AG09319 (cell line): Measurements from ENCODE around the gene RNFT2.

Source experiments
- DNase-seq: peaks from one replicate; pipeline ENCODE4 v3.0.0-alpha.2; 2010; ENCODE audit warnings: low read depth; ENCODE audit errors: extremely low read depth
- TF ChIP-seq, protein P1 (sequence below): IDR thresholded peaks from 2 replicates; pipeline ENCODE4 v1.5.1; 2011; ENCODE audit warnings: low read depth, mild to moderate bottlenecking, inconsistent platforms, low read length, moderate library complexity

RNFT2 gene

DNA sequence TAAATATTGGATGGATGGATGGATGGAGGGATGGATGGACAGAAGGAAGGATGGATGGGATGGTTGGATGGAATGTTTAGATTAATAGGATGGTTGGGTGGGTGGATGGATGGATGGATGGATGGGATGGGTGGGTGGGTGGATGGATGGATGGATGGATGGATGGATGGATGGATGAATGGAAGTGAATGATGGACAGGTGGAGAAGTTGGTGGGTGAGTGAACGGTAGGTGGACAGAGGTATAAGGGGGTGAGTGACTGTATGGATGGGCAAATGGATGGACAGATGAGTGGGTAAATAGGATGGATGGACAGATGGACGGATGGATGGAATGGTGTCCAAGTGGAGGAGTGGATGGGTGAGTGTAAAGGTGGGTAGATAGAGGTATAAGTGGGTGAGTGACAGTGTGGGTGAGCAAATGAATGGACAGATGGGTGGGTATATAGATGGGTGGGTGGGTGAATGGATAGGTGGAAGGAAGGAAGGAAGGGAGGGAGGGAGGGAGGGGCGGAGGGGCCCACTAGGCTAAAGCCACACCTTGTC, 101.2 kb downstream of the RNFT2 start:
- no peak for DNase-seq
- TF ChIP-seq, protein P1, sequence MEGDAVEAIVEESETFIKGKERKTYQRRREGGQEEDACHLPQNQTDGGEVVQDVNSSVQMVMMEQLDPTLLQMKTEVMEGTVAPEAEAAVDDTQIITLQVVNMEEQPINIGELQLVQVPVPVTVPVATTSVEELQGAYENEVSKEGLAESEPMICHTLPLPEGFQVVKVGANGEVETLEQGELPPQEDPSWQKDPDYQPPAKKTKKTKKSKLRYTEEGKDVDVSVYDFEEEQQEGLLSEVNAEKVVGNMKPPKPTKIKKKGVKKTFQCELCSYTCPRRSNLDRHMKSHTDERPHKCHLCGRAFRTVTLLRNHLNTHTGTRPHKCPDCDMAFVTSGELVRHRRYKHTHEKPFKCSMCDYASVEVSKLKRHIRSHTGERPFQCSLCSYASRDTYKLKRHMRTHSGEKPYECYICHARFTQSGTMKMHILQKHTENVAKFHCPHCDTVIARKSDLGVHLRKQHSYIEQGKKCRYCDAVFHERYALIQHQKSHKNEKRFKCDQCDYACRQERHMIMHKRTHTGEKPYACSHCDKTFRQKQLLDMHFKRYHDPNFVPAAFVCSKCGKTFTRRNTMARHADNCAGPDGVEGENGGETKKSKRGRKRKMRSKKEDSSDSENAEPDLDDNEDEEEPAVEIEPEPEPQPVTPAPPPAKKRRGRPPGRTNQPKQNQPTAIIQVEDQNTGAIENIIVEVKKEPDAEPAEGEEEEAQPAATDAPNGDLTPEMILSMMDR, result no peak

DNA sequence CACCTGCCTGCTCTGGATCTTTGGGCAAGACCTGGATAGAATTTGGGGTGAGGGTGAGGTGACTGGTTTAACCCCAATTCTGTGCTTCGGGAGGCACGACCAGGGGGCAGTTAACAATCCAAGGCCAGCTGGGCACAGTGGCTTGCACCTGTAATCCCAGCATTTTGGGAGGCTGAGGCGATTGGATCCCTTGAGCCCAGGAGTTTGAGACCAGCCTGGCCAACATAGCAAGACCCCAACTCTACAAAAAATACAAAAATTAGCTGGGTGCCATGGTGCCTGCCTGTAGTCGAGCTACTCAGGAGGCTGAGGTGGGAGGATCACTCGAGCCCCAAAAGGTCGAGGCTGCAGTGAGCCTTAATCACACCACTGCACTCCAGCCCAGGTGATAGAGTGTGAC, 105.0 kb downstream of the RNFT2 start:
- no peak for DNase-seq

GRCh38 chr12:116849216-116849615, 111.1 kb downstream of the RNFT2 start:
- TF ChIP-seq, protein P1, result no peak

More for the DNA sequence above, 105.0 kb downstream of the RNFT2 start:
- TF ChIP-seq, protein P1, result no peak

GRCh38 chr12:116852303-116852702, 114.2 kb downstream of the RNFT2 start:
- DNase-seq, result no peak
- TF ChIP-seq, protein P1, result no peak

More at GRCh38 chr12:116849216-116849615, 111.1 kb downstream of the RNFT2 start:
- DNase-seq, result no peak

DNA sequence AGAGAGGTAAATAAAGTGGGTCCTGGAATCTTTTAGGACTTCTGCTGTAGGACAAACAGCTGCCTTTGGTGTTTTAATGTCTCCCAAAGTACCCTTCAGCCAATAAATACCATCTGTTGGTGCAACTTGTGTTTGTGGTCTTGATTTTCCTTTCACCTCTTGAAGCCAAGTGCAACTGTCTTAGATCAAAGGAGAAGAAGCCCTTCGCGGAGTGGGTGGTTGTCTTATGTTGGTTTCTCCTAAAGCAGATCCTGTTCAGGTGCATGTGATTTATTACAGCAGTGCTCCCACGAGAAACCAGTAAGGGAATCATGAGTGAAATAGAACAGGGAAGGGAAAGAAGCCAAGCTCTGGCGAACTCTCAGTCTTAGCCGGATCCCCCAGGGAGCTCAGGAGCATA, 115.4 kb downstream of the RNFT2 start:
- TF ChIP-seq, protein P1, result no peak
- DNase-seq, result no peak

- no peak for DNase-seq
- TF ChIP-seq, protein P1, result no peak
Measured at GRCh38 chr12:116855744-116856470, 117.8 kb downstream of the RNFT2 start.

DNA sequence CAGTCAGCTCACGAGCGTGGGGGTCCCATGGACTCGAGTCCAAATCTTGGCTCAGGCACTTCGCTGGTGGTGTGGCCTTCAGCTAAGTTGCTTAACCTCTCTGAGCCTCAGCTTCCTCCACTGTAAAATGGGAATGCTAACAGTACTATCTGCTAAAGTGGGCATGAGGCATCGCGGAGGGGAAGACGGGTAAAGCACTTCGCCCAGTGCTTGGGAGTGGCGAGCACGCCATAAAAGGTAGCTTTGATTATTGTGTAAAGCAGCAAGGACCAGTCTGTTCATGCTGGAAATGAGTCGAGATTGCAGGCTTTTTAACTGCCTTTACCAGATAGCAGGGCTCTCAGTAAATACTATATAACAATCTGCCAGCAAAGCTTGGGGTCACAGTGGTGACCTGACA, 118.6 kb downstream of the RNFT2 start:
- TF ChIP-seq, protein P1, result no peak
- DNase-seq, result no peak
